Measurements from ENCODE around the gene PDE2A. TPM values are rescaled to one million over a fixed set of nuclear protein-coding genes. Genes with fewer than 3 reads are reported as not detected.

The PDE2A gene
- polyA plus RNA-seq, 2 of the 4 experiments (the other 2 are of a cell fraction): 0.62 to 1.5 TPM

DNA sequence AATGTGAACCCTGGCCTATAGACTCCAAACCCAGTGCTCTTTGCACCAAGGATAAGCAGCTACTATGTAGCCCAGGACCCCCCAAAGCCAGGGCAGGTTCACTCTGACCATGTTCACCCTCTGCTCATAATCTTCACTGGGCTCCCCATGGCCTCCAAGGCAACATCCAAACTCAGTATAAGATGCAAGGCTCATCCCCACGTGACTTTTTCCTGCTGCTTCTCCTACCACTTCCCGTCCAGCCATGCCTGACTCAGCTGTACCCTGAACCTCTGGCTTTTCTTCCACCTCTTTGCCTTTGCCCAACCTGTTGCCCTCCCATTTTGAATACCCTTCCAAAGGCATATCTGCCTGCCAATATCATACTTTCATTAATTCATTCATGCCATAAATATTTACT, 27.8 kb downstream of the PDE2A start:
- ChIA-PET POLR2A (no interaction called here), CTCF (interaction anchor here (0.8 to 13.1 kb wide), 6 partner anchors 10 to 502 kb away, joined by 3 to 171 read pairs (median 10); no protein-coding TSS in a partner anchor)
- DNase-seq (ENCODE audit: low read depth in 1 of 2, low spot score in 1 of 2): no peak
- Histone ChIP-seq H3K4me1 (peaks cover 16% of the 10 kb centered on the region), H3K27ac (no peak overlapping the region), H3K4me3 (no peak overlapping the region), H3K4me2 (no peak overlapping the region), H3K9me3 (no peaks in the 10 kb centered on the region)
- FAIRE-seq: no peak
- ATAC-seq: no peak
- TF ChIP-seq HEYL (CRISPR knock-in tag; IDR thresholded peaks at IDR 0.05) (no peak), MAZ (IDR thresholded peaks at IDR 0.05; ENCODE audit: borderline replicate concordance, low read depth, low read length) (no peak), CHD2 (IDR thresholded peaks at IDR 0.05; ENCODE audit: low read length, partially characterized antibody) (no peak), FOXS1 (CRISPR knock-in tag; IDR thresholded peaks at IDR 0.05) (no peak), ZSCAN20 (CRISPR knock-in tag; IDR thresholded peaks at IDR 0.05) (no peak), PHF8 (IDR thresholded peaks at IDR 0.05; ENCODE audit: borderline replicate concordance, low read depth) (no peak), RFX5 (IDR thresholded peaks at IDR 0.05) (no peak), JUN (IDR thresholded peaks at IDR 0.05) (no peak), RNF2 (IDR thresholded peaks at IDR 0.05; ENCODE audit: borderline replicate concordance, low read depth) (no peak), SREBF2 (IDR thresholded peaks at IDR 0.05) (no peak), EHF (CRISPR knock-in tag; IDR thresholded peaks at IDR 0.05) (no peak)
- TF ChIP-seq, protein P1, sequence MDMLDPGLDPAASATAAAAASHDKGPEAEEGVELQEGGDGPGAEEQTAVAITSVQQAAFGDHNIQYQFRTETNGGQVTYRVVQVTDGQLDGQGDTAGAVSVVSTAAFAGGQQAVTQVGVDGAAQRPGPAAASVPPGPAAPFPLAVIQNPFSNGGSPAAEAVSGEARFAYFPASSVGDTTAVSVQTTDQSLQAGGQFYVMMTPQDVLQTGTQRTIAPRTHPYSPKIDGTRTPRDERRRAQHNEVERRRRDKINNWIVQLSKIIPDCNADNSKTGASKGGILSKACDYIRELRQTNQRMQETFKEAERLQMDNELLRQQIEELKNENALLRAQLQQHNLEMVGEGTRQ (IDR thresholded peaks at IDR 0.05): no peak
- TF ChIP-seq, protein P2, sequence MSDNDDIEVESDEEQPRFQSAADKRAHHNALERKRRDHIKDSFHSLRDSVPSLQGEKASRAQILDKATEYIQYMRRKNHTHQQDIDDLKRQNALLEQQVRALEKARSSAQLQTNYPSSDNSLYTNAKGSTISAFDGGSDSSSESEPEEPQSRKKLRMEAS (IDR thresholded peaks at IDR 0.05): no peak
- TF ChIP-seq, protein P3, sequence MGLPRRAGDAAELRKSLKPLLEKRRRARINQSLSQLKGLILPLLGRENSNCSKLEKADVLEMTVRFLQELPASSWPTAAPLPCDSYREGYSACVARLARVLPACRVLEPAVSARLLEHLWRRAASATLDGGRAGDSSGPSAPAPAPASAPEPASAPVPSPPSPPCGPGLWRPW (IDR thresholded peaks at IDR 0.05): no peak
- TF ChIP-seq, protein P4, sequence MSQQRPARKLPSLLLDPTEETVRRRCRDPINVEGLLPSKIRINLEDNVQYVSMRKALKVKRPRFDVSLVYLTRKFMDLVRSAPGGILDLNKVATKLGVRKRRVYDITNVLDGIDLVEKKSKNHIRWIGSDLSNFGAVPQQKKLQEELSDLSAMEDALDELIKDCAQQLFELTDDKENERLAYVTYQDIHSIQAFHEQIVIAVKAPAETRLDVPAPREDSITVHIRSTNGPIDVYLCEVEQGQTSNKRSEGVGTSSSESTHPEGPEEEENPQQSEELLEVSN (IDR thresholded peaks at IDR 0.05; ENCODE audit: borderline replicate concordance, low read depth): no peak
- 51% methylated on average over 2 of the region's 2 CpGs for WGBS (ENCODE audit: missing lambda C conversion rate)

DNA sequence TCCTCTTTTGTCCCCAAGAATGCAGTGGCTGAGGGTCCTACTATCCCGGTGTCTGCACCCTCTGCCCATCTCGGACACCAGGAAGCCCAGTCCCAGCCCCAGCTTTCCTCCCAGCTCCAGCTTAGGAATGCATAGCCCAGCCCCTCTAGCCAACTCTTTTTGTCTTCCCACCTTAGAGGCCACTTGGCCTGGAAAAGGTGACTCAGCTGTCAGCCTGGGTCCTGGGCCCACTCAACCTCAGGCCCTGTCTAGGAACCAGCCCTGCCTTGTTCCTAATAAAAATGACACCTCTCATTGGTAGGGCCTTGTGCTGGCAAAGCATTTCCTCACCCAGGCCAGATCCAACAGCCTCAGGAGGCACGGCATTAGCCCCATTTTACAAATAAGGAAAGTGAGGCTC, 28.2 kb downstream of the PDE2A start:
- ATAC-seq: no peak
- WGBS (ENCODE audit: missing lambda C conversion rate): 80% methylated on average over 3 of the region's 3 CpGs

DNA sequence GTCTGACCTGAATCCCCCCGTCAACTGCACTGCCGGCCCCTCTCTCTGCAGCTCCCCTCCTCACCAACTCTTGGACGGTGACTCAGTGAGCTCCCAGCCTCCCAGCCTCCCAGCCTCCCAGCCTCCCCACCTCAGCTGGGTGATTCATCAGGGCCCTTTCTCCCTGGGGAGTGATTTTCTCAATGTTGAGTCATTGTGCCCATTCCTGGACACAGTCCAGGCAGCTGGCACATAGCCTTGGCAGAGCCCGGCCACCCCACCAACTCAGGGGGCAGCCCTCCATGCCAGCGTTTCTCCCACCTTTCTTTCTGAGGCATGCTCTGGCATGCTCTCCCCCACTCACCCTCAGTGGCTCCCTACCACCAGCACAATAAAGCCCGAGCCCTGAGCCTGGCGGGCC, 30.7 kb downstream of the PDE2A start:
- DNase-seq (ENCODE audit: low read depth in 1 of 2, low spot score in 1 of 2) (peak; percentile 60 to 71), ATAC-seq (peak; percentile 16 to 44), FAIRE-seq (no peak)
- H3K4me2 ChIP-seq: peak overlapping the region; percentile 100
- ChIA-PET POLR2A (interaction anchor here (1.2 kb wide), 1 partner anchor 45 kb away, joined by 5 read pairs; no protein-coding TSS in a partner anchor), CTCF (interaction anchor here (0.7 to 13.1 kb wide), 34 partner anchors 10 to 206 kb away, joined by 3 to 171 read pairs (median 5); no protein-coding TSS in a partner anchor)
- 53% methylated on average over 7 of the region's 7 CpGs for WGBS (ENCODE audit: missing lambda C conversion rate)
- H3K4me1 ChIP-seq: peaks cover 16% of the 10 kb centered on the region
- no peak for TF ChIP-seq EHMT2 (IDR thresholded peaks at IDR 0.05; ENCODE audit: low read depth)
- no peak for TF ChIP-seq SREBF2 (IDR thresholded peaks at IDR 0.05)
- peak in 1 of 2 experiments; percentile 26; a peak in 1 of 5 replicates for TF ChIP-seq JUN (IDR thresholded peaks at IDR 0.05)
- TF ChIP-seq FOSL2 (IDR thresholded peaks at IDR 0.05): peak; percentile 87
- peak; percentile 84 for TF ChIP-seq FOSL2 (CRISPR knock-in tag; IDR thresholded peaks at IDR 0.05)
- TF ChIP-seq RARB (CRISPR knock-in tag; IDR thresholded peaks at IDR 0.05): no peak
- TF ChIP-seq, protein P4 (IDR thresholded peaks at IDR 0.05; ENCODE audit: borderline replicate concordance, low read depth): no peak
- TF ChIP-seq JUNB (IDR thresholded peaks at IDR 0.05): peak; percentile 78
- no peak for TF ChIP-seq RCOR1 (IDR thresholded peaks at IDR 0.05; ENCODE audit: low read depth, low read length)
- TF ChIP-seq ZFP36 (IDR thresholded peaks at IDR 0.05; ENCODE audit: borderline replicate concordance, partially characterized antibody): peak; percentile 55
- no peak for TF ChIP-seq SMC3 (IDR thresholded peaks at IDR 0.05)
- TF ChIP-seq, protein P5, sequence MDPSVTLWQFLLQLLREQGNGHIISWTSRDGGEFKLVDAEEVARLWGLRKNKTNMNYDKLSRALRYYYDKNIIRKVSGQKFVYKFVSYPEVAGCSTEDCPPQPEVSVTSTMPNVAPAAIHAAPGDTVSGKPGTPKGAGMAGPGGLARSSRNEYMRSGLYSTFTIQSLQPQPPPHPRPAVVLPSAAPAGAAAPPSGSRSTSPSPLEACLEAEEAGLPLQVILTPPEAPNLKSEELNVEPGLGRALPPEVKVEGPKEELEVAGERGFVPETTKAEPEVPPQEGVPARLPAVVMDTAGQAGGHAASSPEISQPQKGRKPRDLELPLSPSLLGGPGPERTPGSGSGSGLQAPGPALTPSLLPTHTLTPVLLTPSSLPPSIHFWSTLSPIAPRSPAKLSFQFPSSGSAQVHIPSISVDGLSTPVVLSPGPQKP (IDR thresholded peaks at IDR 0.05; ENCODE audit: low read depth, low read length): no peak
- no peak for TF ChIP-seq POLR2A (IDR thresholded peaks at IDR 0.05; ENCODE audit: low read length)
- no peaks in the 10 kb centered on the region for H3K9me3 ChIP-seq
- H3K27ac ChIP-seq: peak overlapping the region; percentile 59 to 91
- peak overlapping the region; percentile 68 for H3K4me3 ChIP-seq

More for the DNA sequence above, 28.2 kb downstream of the PDE2A start:
- TF ChIP-seq RFX5 (IDR thresholded peaks at IDR 0.05): no peak
- TF ChIP-seq SREBF2 (IDR thresholded peaks at IDR 0.05): no peak
- no peak for TF ChIP-seq FOSL2 (IDR thresholded peaks at IDR 0.05)
- no peak for TF ChIP-seq FOSL2 (CRISPR knock-in tag; IDR thresholded peaks at IDR 0.05)
- TF ChIP-seq SMC3 (IDR thresholded peaks at IDR 0.05): no peak
- no peak for TF ChIP-seq HOXB5 (CRISPR knock-in tag; IDR thresholded peaks at IDR 0.05)
- TF ChIP-seq NFE2L2 (conservative IDR thresholded peaks at IDR 0.05; ENCODE audit: low read length): no peak
- no peak for TF ChIP-seq EHMT2 (IDR thresholded peaks at IDR 0.05; ENCODE audit: low read depth)
- H3K9me3 ChIP-seq: no peaks in the 10 kb centered on the region
- ChIA-PET CTCF (interaction anchor here (0.8 to 13.1 kb wide), 6 partner anchors 11 to 502 kb away, joined by 3 to 171 read pairs (median 10); no protein-coding TSS in a partner anchor), POLR2A (no interaction called here)
- H3K4me1 ChIP-seq: peaks cover 16% of the 10 kb centered on the region
- no peak overlapping the region for H3K4me2 ChIP-seq
- H3K27ac ChIP-seq: no peak overlapping the region
- FAIRE-seq (no peak), DNase-seq (ENCODE audit: low read depth in 1 of 2, low spot score in 1 of 2) (no peak)
- H3K4me3 ChIP-seq: no peak overlapping the region

Data from A549 (cell line).